Fibroblast of peridontal ligament (primary cell): ENCODE measurements around the gene IL10RA.
"Not testable (repeated sequence)": the region's sequence is repeated elsewhere in the genome, so short reads cannot be mapped to it uniquely, and the experiment has no call there.

Experiments used
- DNase-seq: peaks from one replicate; pipeline ENCODE4 v3.0.0-alpha.2; 2010; ENCODE audit errors: extremely low read depth

IL10RA gene

GRCh38 chr11:117985953-117986887 lies at the start of gene IL10RA:
Gene IL10RA (plus strand): TSS chr11:117986394. CDS start chr11:117986468, 74 bp downstream.
- DNase-seq = no peak

GRCh38 chr11:117936973-117937372 lies 49.2 kb upstream of the IL10RA start:
- DNase-seq = no peak

GRCh38 chr11:117940736-117941135 lies 45.5 kb upstream of the IL10RA start:
- DNase-seq = no peak

GRCh38 chr11:117941163-117941707 lies 45.0 kb upstream of the IL10RA start:
- no peak for DNase-seq

- no peak for DNase-seq
Measured at GRCh38 chr11:117941976-117942654, 44.1 kb upstream of the IL10RA start.

GRCh38 chr11:117944554-117944953 lies 41.6 kb upstream of the IL10RA start:
- no peak for DNase-seq

GRCh38 chr11:117945047-117945810 lies 41.0 kb upstream of the IL10RA start:
- no peak for DNase-seq

- no peak for DNase-seq
Measured at GRCh38 chr11:117946156-117946841, 39.9 kb upstream of the IL10RA start.

GRCh38 chr11:117946842-117947526 lies 39.2 kb upstream of the IL10RA start:
- peak; percentile 87 for DNase-seq

- not testable (repeated sequence) for DNase-seq
Measured at GRCh38 chr11:117947751-117948150, 38.4 kb upstream of the IL10RA start.

- not testable (repeated sequence) for DNase-seq
Measured at GRCh38 chr11:117948466-117948865, 37.7 kb upstream of the IL10RA start.

GRCh38 chr11:117949062-117949461 lies 37.1 kb upstream of the IL10RA start:
- DNase-seq = no peak

GRCh38 chr11:117950301-117950700 lies 35.9 kb upstream of the IL10RA start:
- no peak for DNase-seq

- no peak for DNase-seq
Measured at GRCh38 chr11:117950993-117951961, 34.9 kb upstream of the IL10RA start.

- DNase-seq = no peak
Measured at GRCh38 chr11:117953024-117953671, 33.0 kb upstream of the IL10RA start.

- DNase-seq = no peak
Measured at GRCh38 chr11:117958949-117959348, 27.2 kb upstream of the IL10RA start.

- DNase-seq = no peak
Measured at GRCh38 chr11:117959438-117960149, 26.6 kb upstream of the IL10RA start.

GRCh38 chr11:117960406-117960805 lies 25.8 kb upstream of the IL10RA start:
- no peak for DNase-seq
